Peyer's patch (tissue), 4 donors: Measurements from ENCODE around the gene PGLYRP2.

Experiments
- POLR2A ChIP-seq, 2 donors: fragments of 450-650 bp; IDR thresholded peaks; one replicate each; pipeline ENCODE4 v1.5.1; 2017; ENCODE audit warnings: antibody characterized with exemption in 2 of 2, mild to moderate bottlenecking in 2 of 2, moderate library complexity in 2 of 2
- TF ChIP-seq, protein P1 (sequence below), 6 experiments: fragments of 450-650 bp in 4 of 6; fragments of 200-600 bp in 2 of 6; sonication (generic) in 1 of 6; IDR thresholded peaks; one replicate each; pipeline ENCODE4 v1.5.1; 2017 to 2019; ENCODE audit warnings: antibody characterized with exemption in 6 of 6, mild to moderate bottlenecking in 3 of 6, moderate library complexity in 1 of 6

DNA sequence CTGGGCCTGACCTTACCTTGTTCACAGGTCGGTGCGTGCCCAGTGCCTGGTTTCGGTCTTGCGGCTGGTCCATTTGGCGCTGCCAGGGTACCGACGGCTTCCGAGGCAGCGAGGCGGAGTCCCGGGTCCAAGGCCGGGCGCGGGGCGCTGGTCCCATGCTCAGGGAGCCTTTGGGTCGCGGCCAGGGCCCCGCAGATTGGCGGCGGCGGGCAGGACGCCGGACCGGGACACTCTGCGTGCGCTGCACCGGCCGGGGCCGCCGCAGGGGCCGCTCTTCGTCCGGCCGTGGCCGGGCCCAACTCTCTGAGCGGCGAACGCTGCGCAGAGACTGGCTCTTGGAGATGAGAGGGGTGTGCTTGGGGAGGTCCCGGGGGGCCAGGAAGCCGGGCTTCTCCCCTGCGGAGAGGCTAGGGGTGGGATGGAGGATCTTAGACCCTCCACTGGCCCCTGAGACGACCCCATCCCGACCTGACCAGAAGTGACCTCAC is 26.2 kb downstream of the PGLYRP2 start:
- TF ChIP-seq POLR2A (IDR thresholded peaks at IDR 0.05), result no peak
- TF ChIP-seq, protein P1, sequence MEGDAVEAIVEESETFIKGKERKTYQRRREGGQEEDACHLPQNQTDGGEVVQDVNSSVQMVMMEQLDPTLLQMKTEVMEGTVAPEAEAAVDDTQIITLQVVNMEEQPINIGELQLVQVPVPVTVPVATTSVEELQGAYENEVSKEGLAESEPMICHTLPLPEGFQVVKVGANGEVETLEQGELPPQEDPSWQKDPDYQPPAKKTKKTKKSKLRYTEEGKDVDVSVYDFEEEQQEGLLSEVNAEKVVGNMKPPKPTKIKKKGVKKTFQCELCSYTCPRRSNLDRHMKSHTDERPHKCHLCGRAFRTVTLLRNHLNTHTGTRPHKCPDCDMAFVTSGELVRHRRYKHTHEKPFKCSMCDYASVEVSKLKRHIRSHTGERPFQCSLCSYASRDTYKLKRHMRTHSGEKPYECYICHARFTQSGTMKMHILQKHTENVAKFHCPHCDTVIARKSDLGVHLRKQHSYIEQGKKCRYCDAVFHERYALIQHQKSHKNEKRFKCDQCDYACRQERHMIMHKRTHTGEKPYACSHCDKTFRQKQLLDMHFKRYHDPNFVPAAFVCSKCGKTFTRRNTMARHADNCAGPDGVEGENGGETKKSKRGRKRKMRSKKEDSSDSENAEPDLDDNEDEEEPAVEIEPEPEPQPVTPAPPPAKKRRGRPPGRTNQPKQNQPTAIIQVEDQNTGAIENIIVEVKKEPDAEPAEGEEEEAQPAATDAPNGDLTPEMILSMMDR (IDR thresholded peaks at IDR 0.05), result peak in 2 of 6 experiments; percentile 24 to 38
